GM12872 (cell line): ENCODE measurements around the gene TMC1.

Source experiments
- TF ChIP-seq, protein P1 (sequence below): IDR thresholded peaks from 3 replicates; pipeline ENCODE4 v1.5.1; 2011; ENCODE audit warnings: low read depth, mild to moderate bottlenecking, low read length, moderate library complexity; ENCODE audit not compliant: insufficient read depth

Gene TMC1

DNA sequence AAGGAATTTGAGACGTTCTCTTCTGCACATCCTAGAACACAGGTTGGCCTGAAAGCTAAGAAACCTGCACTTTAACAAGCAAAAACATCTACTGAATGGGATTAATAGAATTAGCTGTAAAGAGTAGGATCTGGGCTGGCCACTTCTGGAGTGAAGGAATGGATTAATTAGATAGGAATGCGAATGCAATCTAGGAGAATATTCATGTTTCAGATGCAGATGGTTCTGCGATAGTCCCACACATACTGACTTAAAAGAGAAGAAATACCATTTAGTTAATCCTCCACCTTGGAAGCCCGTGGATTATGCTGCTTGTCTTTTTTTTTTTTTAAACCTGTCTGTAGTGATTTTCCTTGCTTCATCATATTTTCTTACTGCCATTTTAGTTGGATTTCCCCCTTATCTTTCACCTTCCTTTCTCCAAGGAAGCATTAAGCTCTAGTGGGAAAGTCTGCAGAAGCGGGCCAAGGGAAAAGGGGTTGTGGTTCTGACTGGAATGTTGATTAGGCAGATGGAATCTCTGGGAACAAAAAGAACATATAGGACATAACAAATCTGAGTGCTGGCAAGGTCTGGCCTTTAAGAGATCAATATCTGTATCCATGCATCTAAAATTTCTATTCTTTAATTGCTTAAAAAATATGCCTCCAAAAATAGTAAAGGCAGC, 279.1 kb downstream of the TMC1 start:
- TF ChIP-seq, protein P1, sequence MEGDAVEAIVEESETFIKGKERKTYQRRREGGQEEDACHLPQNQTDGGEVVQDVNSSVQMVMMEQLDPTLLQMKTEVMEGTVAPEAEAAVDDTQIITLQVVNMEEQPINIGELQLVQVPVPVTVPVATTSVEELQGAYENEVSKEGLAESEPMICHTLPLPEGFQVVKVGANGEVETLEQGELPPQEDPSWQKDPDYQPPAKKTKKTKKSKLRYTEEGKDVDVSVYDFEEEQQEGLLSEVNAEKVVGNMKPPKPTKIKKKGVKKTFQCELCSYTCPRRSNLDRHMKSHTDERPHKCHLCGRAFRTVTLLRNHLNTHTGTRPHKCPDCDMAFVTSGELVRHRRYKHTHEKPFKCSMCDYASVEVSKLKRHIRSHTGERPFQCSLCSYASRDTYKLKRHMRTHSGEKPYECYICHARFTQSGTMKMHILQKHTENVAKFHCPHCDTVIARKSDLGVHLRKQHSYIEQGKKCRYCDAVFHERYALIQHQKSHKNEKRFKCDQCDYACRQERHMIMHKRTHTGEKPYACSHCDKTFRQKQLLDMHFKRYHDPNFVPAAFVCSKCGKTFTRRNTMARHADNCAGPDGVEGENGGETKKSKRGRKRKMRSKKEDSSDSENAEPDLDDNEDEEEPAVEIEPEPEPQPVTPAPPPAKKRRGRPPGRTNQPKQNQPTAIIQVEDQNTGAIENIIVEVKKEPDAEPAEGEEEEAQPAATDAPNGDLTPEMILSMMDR: no peak

GRCh38 chr9:72805238-72805637, 283.8 kb downstream of the TMC1 start:
- TF ChIP-seq, protein P1: no peak

- TF ChIP-seq, protein P1: peak; percentile 46; the same call in 1 of the 3 replicates
These were observed 286.5 kb downstream of the TMC1 start for GRCh38 chr9:72807765-72808445.

DNA sequence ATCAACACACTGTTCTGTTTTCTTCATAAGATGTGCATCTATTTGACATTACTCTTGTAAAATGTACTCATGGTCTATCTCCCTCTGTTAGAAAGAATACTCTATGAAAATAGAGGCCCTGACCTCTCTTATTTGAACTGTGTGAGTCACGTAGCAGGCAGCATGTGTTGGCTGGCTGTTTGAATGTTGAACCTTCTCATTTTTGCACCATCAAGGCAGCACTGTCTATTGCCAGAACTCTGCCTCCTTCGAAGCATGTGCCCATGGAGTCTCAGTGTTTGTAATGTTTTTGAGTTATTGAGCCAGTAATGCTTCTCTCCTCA, 287.0 kb downstream of the TMC1 start:
- TF ChIP-seq, protein P1: no peak

DNA sequence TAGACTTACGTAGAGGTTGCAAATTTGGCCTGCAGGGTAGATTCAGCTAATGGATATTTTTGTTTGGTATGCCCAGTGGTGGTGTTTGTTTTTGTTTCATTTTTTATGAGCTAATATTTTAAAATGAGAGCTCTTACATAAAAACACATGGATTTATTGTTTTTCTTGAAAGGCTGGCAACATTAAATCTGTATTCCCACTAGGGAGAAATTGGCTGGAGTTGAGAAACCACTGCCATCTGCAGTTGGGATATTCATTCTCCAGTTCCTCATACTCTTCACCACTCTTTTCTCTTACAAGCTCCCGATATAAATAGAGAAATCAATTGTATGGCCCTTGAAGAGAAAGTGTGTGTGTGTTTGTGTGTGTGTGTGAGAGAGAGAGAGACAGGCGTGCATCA, 288.2 kb downstream of the TMC1 start:
- TF ChIP-seq, protein P1: no peak

DNA sequence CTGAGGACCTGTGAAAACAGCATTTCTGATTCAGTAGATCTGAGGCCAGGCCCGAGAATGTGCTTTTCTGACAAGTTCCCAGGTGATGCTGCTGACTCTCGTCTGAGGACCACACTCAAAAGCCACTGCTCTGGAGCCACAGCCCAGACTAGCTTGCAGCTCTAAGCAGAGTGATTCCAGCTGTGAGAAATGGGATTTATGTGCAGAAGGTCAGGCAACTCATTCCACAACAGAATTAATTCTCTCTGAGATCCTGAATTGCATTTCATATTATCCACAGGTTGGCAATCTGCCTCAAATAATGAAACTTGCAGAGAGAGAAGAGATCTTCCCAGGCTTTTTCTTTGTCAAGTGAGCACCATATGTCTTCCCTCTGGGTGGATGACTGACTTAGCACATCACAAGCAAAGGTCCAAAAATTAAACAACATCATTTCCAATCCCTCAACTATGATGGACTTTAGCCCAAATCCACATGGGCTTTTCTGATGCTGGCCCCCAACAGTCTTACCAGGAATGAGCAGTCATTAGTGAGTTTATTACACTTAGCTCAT, 291.2 kb downstream of the TMC1 start:
- TF ChIP-seq, protein P1: no peak

- TF ChIP-seq, protein P1: no peak
These were observed 292.1 kb downstream of the TMC1 start for GRCh38 chr9:72813544-72813943.
